Right cardiac atrium (tissue), 5 donors: Measurements from ENCODE around the gene WBP4. TPM values are rescaled to one million over a fixed set of nuclear protein-coding genes. Genes with fewer than 3 reads are reported as not detected.

ENCODE experiments used
- ATAC-seq, 2 donors: fragments of 200-7000 bp; cut with Tn5 transposase; one replicate each; pipeline versions ENCODE4 v1.8.0 to v1.9.1; 2020; ENCODE audit warnings: moderate library complexity in 2 of 2, mild to moderate bottlenecking in 1 of 2
- DNase-seq, 3 donors: peaks; one replicate each; pipeline ENCODE4 v3.0.0-alpha.2; 2020
- H3K27ac ChIP-seq: one replicate; pipeline ENCODE4 v1.5.1; 2013; ENCODE audit warnings: mild to moderate bottlenecking, low read length, control low read depth, moderate library complexity
- H3K27me3 ChIP-seq: one replicate; pipeline ENCODE4 v1.6.1; 2013; ENCODE audit not compliant: control insufficient read depth, insufficient read depth
- H3K4me1 ChIP-seq: one replicate; pipeline ENCODE4 v1.6.1; 2013; ENCODE audit warnings: low read length; ENCODE audit not compliant: control insufficient read depth, insufficient read depth
- H3K4me3 ChIP-seq: one replicate; pipeline ENCODE4 v1.5.1; 2013; ENCODE audit warnings: low read length, control low read depth
- H3K9me3 ChIP-seq: one replicate; pipeline ENCODE4 v1.6.1; 2013; ENCODE audit warnings: low read length; ENCODE audit not compliant: control insufficient read depth
- WGBS: extraction: QIAGEN DNeasy Blood & Tissue Kit; methylation state at CpG from one replicate; pipeline ENCODE4 v1.1.7; 2013; 5-methylcytosine and 5-hydroxymethylcytosine counted together
- intact Hi-C, 4 donors: fragments of 100-400 bp; cut with DNase I; formaldehyde crosslinking; loops; one replicate each; pipeline versions ENCODE4 v1.11.0 to v1.14.0; 2022 to 2023
- long read RNA-seq, 4 donors: library from polyadenylated mRNA; unstranded; transcript quantifications; one replicate each; pipeline ENCODE4 v2.0.0, GENCODE V29; 2020 to 2021
- polyA plus RNA-seq: library from polyadenylated mRNA; stranded (reverse); fragments of 200-250 nt; gene quantifications from one replicate; pipeline ENCODE4 v1.2.3, GENCODE V29; 2013
- total RNA-seq, 4 donors: library from RNA; stranded (reverse); fragmentation: NEBNext Ultra II Directional; extraction: Animal tissue kit (Norgen Biotek cat#: 25700); gene quantifications; one replicate each; pipeline ENCODE4 v1.2.1, GENCODE V29; 2021
- donor health status: healthy with polysubstance abuse.
- donor health status: DM: no; HTN: yes; CAD: no.
- donor health status: DM: no; HTN: no; CAD: no.
- donor health status: DM: no; HTN: yes; CAD: no; lungs with severe emphysema.
- donor health status: DM: yes; HTN: yes; CAD: no.

WBP4 gene
- 10 to 100 TPM; 16.6 to 18.6 (median 16.9) TPM for total RNA-seq
- 21.0 TPM for polyA plus RNA-seq
- long read RNA-seq, donor 1, transcript WBP4-201 (10 exons, 2,623 nt): major isoform, 20 of 50 reads
- long read RNA-seq, donor 1, partial matches to known transcripts: 28 of 50 reads
- long read RNA-seq, donor 1, other reads (novel, unspliced or antisense): 2 of 50 reads
- long read RNA-seq, donor 2, transcript WBP4-201 (10 exons, 2,623 nt): major isoform, 11 of 16 reads
- long read RNA-seq, donor 2, partial matches to known transcripts: 5 of 16 reads
- long read RNA-seq, donor 2, other reads (novel, unspliced or antisense): 0 of 16 reads
- long read RNA-seq, donor 3, transcript WBP4-201 (10 exons, 2,623 nt): major isoform, 9 of 28 reads
- long read RNA-seq, donor 3, partial matches to known transcripts: 11 of 28 reads
- long read RNA-seq, donor 3, other reads (novel, unspliced or antisense): 8 of 28 reads
- long read RNA-seq, donor 4, transcript WBP4-201 (10 exons, 2,623 nt): major isoform, 18 of 20 reads
- long read RNA-seq, donor 4, partial matches to known transcripts: 1 of 20 reads
- long read RNA-seq, donor 4, other reads (novel, unspliced or antisense): 1 of 20 reads

- intact Hi-C loops: loop anchor here in 1 of 4 donors (10.0 kb wide), 1 partner anchor 266 kb away; no protein-coding TSS in a partner anchor
- peak; percentile 86 to 88 for ATAC-seq
- Histone ChIP-seq H3K4me1 (peaks cover 6% of the 10 kb centered on the region), H3K4me3 (peak within 1 kb of the TSS; percentile 75), H3K27me3 (no peaks in the 10 kb centered on the region), H3K9me3 (no peaks in the 10 kb centered on the region), H3K27ac (peak within 1 kb of the TSS; percentile 100)
- DNase-seq: peak; percentile 94 to 97 (median 96)
- WGBS: under 1% methylated on average over 71 of the region's 71 CpGs
Measured at GRCh38 chr13:41061075-41061913, at the start of gene WBP4. Gene WBP4 (plus strand): TSS chr13:41061509. CDS start chr13:41061674, 165 bp downstream.

- Histone ChIP-seq H3K4me3 (no peak overlapping the region), H3K4me1 (peaks cover 2% of the 10 kb centered on the region), H3K27me3 (no peaks in the 10 kb centered on the region), H3K27ac (no peak overlapping the region), H3K9me3 (no peaks in the 10 kb centered on the region)
- DNase-seq (no peak), ATAC-seq (no peak)
- WGBS: 97% methylated on average over 2 of the region's 2 CpGs
- intact Hi-C loops: no loop called here
Measured at GRCh38 chr13:41012536-41012935, 48.8 kb upstream of the WBP4 start.

- Histone ChIP-seq H3K27ac (no peak overlapping the region), H3K4me3 (no peak overlapping the region), H3K4me1 (peaks cover 2% of the 10 kb centered on the region), H3K27me3 (no peaks in the 10 kb centered on the region), H3K9me3 (no peaks in the 10 kb centered on the region)
- no peak for ATAC-seq
- WGBS: 85% methylated on average over 2 of the region's 2 CpGs
- intact Hi-C loops: no loop called here
- no peak for DNase-seq
Measured at GRCh38 chr13:41013835-41014234, 47.5 kb upstream of the WBP4 start.

GRCh38 chr13:41015920-41016319, 45.4 kb upstream of the WBP4 start:
- ATAC-seq (no peak), DNase-seq (no peak)
- Histone ChIP-seq H3K4me3 (no peak overlapping the region), H3K4me1 (peaks cover 2% of the 10 kb centered on the region), H3K9me3 (no peaks in the 10 kb centered on the region), H3K27me3 (no peaks in the 10 kb centered on the region), H3K27ac (no peak overlapping the region)
- intact Hi-C loops: no loop called here
- 87% methylated on average over 6 of the region's 6 CpGs for WGBS

- Histone ChIP-seq H3K27me3 (no peaks in the 10 kb centered on the region), H3K27ac (no peak overlapping the region), H3K9me3 (no peaks in the 10 kb centered on the region), H3K4me1 (no peaks in the 10 kb centered on the region), H3K4me3 (no peak overlapping the region)
- WGBS: 67% methylated on average over 2 of the region's 2 CpGs
- intact Hi-C loops: no loop called here
- DNase-seq (no peak), ATAC-seq (no peak)
Measured at GRCh38 chr13:41017159-41017558, 44.1 kb upstream of the WBP4 start.

- Histone ChIP-seq H3K4me1 (no peaks in the 10 kb centered on the region), H3K4me3 (peak overlapping the region; percentile 32), H3K27ac (no peak overlapping the region), H3K27me3 (no peaks in the 10 kb centered on the region), H3K9me3 (no peaks in the 10 kb centered on the region)
- no peak for DNase-seq
- 83% methylated on average over 3 of the region's 3 CpGs for WGBS
- intact Hi-C loops: no loop called here
- ATAC-seq: no peak
Measured at GRCh38 chr13:41017817-41018601, 43.3 kb upstream of the WBP4 start.

GRCh38 chr13:41018602-41018948, 42.7 kb upstream of the WBP4 start:
- peaks cover under 1% of the 10 kb centered on the region for H3K4me1 ChIP-seq
- 87% methylated on average over 1 of the region's 1 CpG for WGBS
- no peaks in the 10 kb centered on the region for H3K9me3 ChIP-seq
- no peak overlapping the region for H3K4me3 ChIP-seq
- ATAC-seq (no peak), DNase-seq (no peak)
- H3K27me3 ChIP-seq: no peaks in the 10 kb centered on the region
- no peak overlapping the region for H3K27ac ChIP-seq
- intact Hi-C loops: no loop called here

GRCh38 chr13:41019011-41019487, 42.3 kb upstream of the WBP4 start, which contains the start of gene ELF1:
Gene ELF1 (minus strand): TSS chr13:41019316. CDS start chr13:40982054, 37,262 bp downstream.
- ATAC-seq: peak; percentile 82 to 92
- Histone ChIP-seq H3K27me3 (no peaks in the 10 kb centered on the region), H3K9me3 (no peaks in the 10 kb centered on the region), H3K4me3 (peak within 1 kb of the TSS; percentile 32), H3K27ac (peak within 1 kb of the TSS; percentile 52), H3K4me1 (peaks cover 2% of the 10 kb centered on the region)
- intact Hi-C loops: no loop called here
- WGBS: 51% methylated on average over 4 of the region's 4 CpGs
- DNase-seq: peak in 2 of 3 donors; percentile 32 to 58

GRCh38 chr13:41019578-41020347, 41.5 kb upstream of the WBP4 start:
- no peaks in the 10 kb centered on the region for H3K9me3 ChIP-seq
- no peaks in the 10 kb centered on the region for H3K27me3 ChIP-seq
- peaks cover 4% of the 10 kb centered on the region for H3K4me1 ChIP-seq
- DNase-seq (no peak), ATAC-seq (peak; percentile 32 to 52)
- 78% methylated on average over 2 of the region's 2 CpGs for WGBS
- intact Hi-C loops: no loop called here
- H3K4me3 ChIP-seq: no peak overlapping the region
- peak overlapping the region; percentile 52 for H3K27ac ChIP-seq

- Histone ChIP-seq H3K4me1 (peaks cover 12% of the 10 kb centered on the region), H3K4me3 (no peak overlapping the region), H3K27me3 (no peaks in the 10 kb centered on the region), H3K9me3 (no peaks in the 10 kb centered on the region), H3K27ac (no peak overlapping the region)
- ATAC-seq: no peak
- WGBS: 64% methylated on average over 4 of the region's 4 CpGs
- no peak for DNase-seq
- intact Hi-C loops: no loop called here
Measured at GRCh38 chr13:41025518-41025917, 35.8 kb upstream of the WBP4 start.
